NCI-H2196 treated with DMSO at 0.1 percent for 48 hours (cell line): ENCODE measurements around the gene DSG3.

ENCODE experiments used
- DNase-seq: peaks from one replicate; lab custom pipeline; 2025; ENCODE audit not compliant: unreplicated experiment; lab: John Stamatoyannopoulos, UW

The DSG3 gene

DNA sequence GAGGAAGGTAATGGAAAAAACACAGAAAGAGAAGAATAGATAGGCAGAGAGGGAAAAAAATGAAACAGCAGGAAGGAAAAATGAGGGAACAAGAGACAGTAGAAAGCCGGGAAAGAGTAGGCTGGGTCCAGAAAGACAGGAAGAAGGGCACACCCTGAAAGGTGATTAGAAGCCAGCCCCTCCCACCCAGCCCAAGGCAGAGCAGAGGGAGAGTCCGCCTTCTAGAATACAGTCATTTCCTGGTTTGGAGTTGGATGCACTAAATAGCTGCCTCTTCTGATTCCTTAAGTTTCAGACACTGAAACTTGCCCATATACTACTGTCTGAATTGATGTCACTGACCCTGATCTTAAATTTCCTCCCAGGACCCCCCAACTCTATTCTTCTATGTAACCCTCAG, 17.9 kb upstream of the DSG3 start:
- DNase-seq = no peak

GRCh38 chr18:31430072-31430471, 17.5 kb upstream of the DSG3 start:
- DNase-seq = no peak

GRCh38 chr18:31430554-31430953, 17.0 kb upstream of the DSG3 start:
- DNase-seq = no peak

GRCh38 chr18:31432316-31432715, 15.2 kb upstream of the DSG3 start:
- no peak for DNase-seq

DNA sequence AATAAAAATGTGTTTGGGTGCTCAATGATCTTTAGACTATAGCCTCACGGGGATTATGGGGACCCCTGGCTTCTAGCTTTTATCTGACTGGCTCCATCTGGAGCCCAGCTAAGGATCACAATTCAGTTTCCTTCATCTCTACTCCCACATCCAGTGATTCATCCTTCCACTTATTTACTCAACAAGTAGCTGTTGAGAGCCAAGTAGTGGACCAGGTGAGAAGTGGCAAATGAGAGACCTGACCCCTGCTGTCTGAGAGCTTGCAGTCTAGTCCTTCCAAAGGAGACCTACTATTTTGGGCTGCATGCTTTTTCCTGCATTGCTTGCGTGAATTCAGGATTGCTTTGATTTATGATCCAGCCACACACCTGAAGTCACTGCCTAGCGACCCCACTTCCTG, 10.7 kb upstream of the DSG3 start:
- no peak for DNase-seq

GRCh38 chr18:31438402-31438801, 9.1 kb upstream of the DSG3 start:
- DNase-seq = no peak

GRCh38 chr18:31439807-31440325, 7.7 kb upstream of the DSG3 start:
- DNase-seq = no peak

DNA sequence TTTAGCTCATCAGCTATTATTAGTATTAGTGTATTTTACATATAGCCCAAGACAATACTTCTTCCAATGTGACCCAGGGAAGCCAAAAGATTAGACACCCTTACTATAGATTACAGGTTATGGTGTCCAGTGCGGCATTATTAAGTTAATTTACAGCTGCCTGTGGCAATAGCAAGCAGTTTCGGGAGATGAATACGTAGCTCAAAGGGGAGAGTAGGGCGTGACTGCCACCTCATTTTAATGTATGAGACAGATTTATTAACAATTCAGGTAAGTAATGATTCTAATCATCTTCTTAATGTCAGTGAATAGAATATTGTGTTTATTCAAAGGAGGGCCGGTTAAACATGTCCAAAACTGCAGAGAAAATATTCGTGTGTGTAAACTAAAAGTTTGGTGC, 6.8 kb upstream of the DSG3 start:
- no peak for DNase-seq

- DNase-seq = no peak
Measured at GRCh38 chr18:31441493-31441892, 6.0 kb upstream of the DSG3 start.

DNA sequence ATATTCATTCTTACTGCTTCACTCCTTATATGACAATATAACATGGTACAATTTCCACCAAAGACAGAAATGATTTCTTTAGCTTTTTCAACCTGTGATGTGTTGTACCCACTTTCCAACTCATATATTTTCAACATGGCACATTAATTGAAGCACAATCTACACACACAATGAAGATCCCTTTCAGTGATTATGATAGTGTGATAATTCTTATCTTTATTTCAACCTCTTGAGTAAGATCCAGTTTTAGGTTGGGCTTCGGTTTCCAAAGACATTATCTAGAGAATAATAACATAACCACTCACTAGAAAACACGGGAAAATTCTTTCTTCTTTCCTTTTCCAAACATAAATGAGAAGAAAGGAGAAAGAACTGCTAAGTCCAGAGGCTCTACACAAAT, 3.4 kb upstream of the DSG3 start:
- no peak for DNase-seq

DNA sequence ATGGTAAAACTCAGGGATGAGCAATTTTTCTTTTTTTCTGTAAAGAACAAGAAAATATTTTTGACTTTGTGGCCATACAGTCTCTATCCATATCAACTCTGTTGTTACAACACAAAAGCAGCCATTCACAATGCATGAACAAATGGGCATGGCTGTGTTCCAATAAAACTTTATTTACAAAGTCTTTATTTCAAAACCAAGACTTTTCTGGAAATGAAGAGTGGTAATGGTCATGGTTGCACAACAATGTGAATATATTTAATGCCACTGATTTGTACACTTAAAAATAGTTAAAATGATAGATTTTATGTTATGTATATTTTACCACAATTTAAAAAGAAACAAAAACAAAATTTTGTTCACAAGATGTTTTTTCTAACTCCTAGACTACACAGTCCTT, 1.6 kb upstream of the DSG3 start:
- no peak for DNase-seq

DNA sequence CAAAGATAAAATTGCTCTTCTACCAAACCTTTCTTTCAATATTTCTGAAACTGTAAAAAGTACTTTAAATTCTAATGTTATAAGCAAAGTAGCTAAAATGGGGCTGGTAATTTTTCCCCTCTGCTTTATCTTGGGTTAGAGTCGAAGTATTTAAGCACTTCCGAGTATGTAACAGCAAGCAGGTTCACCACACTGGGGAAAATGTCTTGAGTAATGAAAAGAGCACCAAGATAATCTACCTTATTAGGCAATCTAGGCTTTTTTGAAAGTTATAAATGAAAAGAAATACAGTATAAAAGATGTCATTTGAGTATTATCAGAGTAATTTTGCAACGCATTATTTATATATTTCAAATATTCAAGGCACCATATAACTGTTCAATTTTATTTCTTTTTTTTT, 687 bp upstream of the DSG3 start:
- DNase-seq = no peak

- no peak for DNase-seq
Measured at GRCh38 chr18:31450409-31450808, 2.9 kb downstream of the DSG3 start.

GRCh38 chr18:31451625-31452024, 4.1 kb downstream of the DSG3 start:
- DNase-seq = no peak

- DNase-seq = no peak
Measured at GRCh38 chr18:31454066-31454708, 6.6 kb downstream of the DSG3 start.

- DNase-seq = no peak
Measured at GRCh38 chr18:31469629-31470028, 22.1 kb downstream of the DSG3 start.

GRCh38 chr18:31478688-31479087, 31.1 kb downstream of the DSG3 start:
- no peak for DNase-seq

GRCh38 chr18:31482051-31482450, 34.5 kb downstream of the DSG3 start:
- no peak for DNase-seq

GRCh38 chr18:31483396-31483795, 35.9 kb downstream of the DSG3 start:
- no peak for DNase-seq

- no peak for DNase-seq
Measured at GRCh38 chr18:31484461-31484860, 36.9 kb downstream of the DSG3 start.

GRCh38 chr18:31486165-31486564, 38.6 kb downstream of the DSG3 start:
- no peak for DNase-seq

DNA sequence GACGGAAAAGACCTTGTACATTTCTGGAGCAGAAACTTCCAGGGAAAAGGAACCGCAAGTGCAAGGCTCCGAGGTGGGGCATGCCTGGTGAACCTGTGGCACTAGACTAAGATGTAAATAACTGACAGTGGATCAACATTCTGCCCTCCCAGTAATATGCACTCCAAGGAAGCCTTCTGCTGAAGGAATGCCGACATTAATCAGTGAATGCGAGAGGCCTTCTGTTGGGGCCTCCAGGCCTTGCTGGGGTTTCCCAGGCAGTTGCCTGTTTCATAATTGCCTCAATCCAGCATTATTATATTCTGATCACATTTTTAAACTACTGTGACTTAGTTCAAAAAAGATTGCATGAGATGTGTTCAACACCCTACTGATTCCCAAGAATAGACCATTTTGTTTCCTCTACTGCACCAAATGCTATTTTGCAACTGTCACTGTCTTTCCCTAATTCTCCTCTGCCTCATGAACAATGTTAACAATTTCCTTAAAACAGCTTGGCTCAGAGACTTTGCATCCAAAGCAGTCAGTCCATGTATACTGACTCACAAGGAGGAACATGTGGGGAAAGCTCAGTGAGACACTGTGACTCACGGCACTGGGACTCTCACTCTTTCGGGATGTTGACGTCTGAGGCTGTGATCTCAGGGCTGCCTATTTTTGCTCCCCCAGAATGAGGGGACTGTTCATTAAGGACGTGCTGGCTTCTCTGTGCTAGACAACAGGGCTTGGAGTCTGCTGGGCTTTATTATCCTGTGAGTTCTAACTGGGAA, 39.9 kb downstream of the DSG3 start:
- no peak for DNase-seq

- no peak for DNase-seq
Measured at GRCh38 chr18:31489311-31489710, 41.8 kb downstream of the DSG3 start.
